ENCODE data around the gene DLG2.

DNA sequence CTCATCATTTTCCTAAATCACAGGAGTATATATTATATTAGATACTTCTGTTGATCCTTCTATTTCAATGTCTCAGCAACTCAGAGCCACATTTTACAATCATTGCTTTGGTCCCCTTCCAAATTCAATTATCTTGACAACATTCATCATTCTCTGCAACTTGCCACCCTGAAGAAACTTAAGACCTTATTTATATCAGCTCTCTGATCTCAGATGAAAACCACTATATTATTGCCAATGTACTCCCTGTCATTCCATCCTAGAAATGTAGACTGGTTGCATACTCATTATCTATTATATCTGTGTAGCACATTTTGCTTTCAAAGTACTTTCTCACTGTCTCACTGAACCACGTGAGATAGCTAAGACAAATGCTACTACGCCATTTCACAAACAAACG is 379.3 kb downstream of the DLG2 start:
- no peak for TF ChIP-seq CTCF (IDR thresholded peaks at IDR 0.05)
- TF ChIP-seq POLR2A (IDR thresholded peaks at IDR 0.05), result no peak
